Fibroblast of lung (primary cell): ENCODE measurements around the gene CLEC4D. TPM values are rescaled to one million over a fixed set of nuclear protein-coding genes. Genes with fewer than 3 reads are reported as not detected.

Experiments used
- DNase-seq, 2 donors: peaks; one replicate each; pipeline versions ENCODE4 v3.0.0 to v3.0.0-alpha.2; 2010; ENCODE audit warnings: low read depth in 2 of 2
- H2AFZ ChIP-seq: 2 replicates; pipeline ENCODE4 v1.5.1; 2012; ENCODE audit warnings: low read length, control low read depth, inconsistent platforms
- H3K27ac ChIP-seq: 2 replicates; pipeline ENCODE4 v1.5.1; 2011; ENCODE audit warnings: low read length, control low read depth; ENCODE audit not compliant: insufficient read depth
- H3K27me3 ChIP-seq: 2 replicates; pipeline ENCODE4 v1.5.1; 2011; ENCODE audit warnings: mild to moderate bottlenecking, low read length; ENCODE audit not compliant: control insufficient read depth, insufficient read depth
- H3K36me3 ChIP-seq: 2 replicates; pipeline ENCODE4 v1.5.1; 2011; ENCODE audit warnings: low read length; ENCODE audit not compliant: control insufficient read depth, insufficient read depth
- H3K4me1 ChIP-seq: 2 replicates; pipeline ENCODE4 v1.5.1; 2011; ENCODE audit warnings: low read length; ENCODE audit not compliant: control insufficient read depth, insufficient read depth; ENCODE audit errors: extremely low read depth
- H3K4me2 ChIP-seq: 2 replicates; pipeline ENCODE4 v1.5.1; 2011; ENCODE audit warnings: low read length, control low read depth; ENCODE audit not compliant: insufficient read depth; ENCODE audit errors: extremely low read depth
- H3K4me3 ChIP-seq, 4 experiments: fragments of 200-600 bp in 1 of 4; sonication (generic) in 1 of 4; replicated peaks in 1 of 4; 2 replicates each; pipeline ENCODE4 v1.5.1; 2011 to 2016; ENCODE audit warnings: low read length in 4 of 4, low read depth in 3 of 4, mild to moderate bottlenecking in 3 of 4, control low read depth in 2 of 4, inconsistent platforms in 1 of 4, mixed read lengths in 1 of 4; ENCODE audit not compliant: insufficient read depth in 1 of 4; ENCODE audit errors: control extremely low read depth in 1 of 4
- H3K79me2 ChIP-seq: 2 replicates; pipeline ENCODE4 v1.5.1; 2012; ENCODE audit warnings: mild to moderate bottlenecking, low read length, inconsistent platforms; ENCODE audit not compliant: control insufficient read depth, insufficient read depth
- H3K9ac ChIP-seq: 2 replicates; pipeline ENCODE4 v1.5.1; 2011; ENCODE audit warnings: mild to moderate bottlenecking, low read length, control low read depth; ENCODE audit not compliant: insufficient read depth
- H3K9me3 ChIP-seq: 2 replicates; pipeline ENCODE4 v1.5.1; 2012; ENCODE audit warnings: low read depth, low read length; ENCODE audit not compliant: control insufficient read depth, insufficient read depth
- H4K20me1 ChIP-seq: 2 replicates; pipeline ENCODE4 v1.5.1; 2011; ENCODE audit warnings: low read length; ENCODE audit not compliant: control insufficient read depth, insufficient read depth; ENCODE audit errors: extremely low read depth
- EZH2 ChIP-seq: IDR thresholded peaks from 2 replicates; pipeline ENCODE4 v1.5.1; 2012; ENCODE audit warnings: low read length, control low read depth, mild to moderate bottlenecking; ENCODE audit errors: missing control alignments
- polyA plus RNA-seq, 2 donors: library from polyadenylated mRNA; depleted of rRNA in 1 of 2; stranded (reverse) in 1 of 2; unstranded in 1 of 2; fragments of >200 nt; gene quantifications; 2 replicates each; pipeline ENCODE4 v1.2.1, GENCODE V29; 2011 to 2012; ENCODE audit warnings: missing spikeins in 1 of 2
- total RNA-seq: library from RNA; depleted of rRNA; stranded (reverse); fragments of >200 nt; gene quantifications from 2 replicates; pipeline ENCODE4 v1.2.1, GENCODE V29; 2014
- TF ChIP-seq, protein P1 (sequence below), 2 donors: IDR thresholded peaks in 1 of 2; conservative IDR thresholded peaks in 1 of 2; 1 replicate in 1 of 2; 2 replicates in 1 of 2; pipeline ENCODE4 v1.5.1; 2011 to 2012; ENCODE audit warnings: low read length in 2 of 2, control low read depth in 1 of 2, inconsistent platforms in 1 of 2, low read depth in 1 of 2, mild to moderate bottlenecking in 1 of 2

Gene CLEC4D
- total and polyA plus RNA-seq, 2 donors (not counting 1 experiment from before 2014, with no cell fraction given), result not detected

DNA sequence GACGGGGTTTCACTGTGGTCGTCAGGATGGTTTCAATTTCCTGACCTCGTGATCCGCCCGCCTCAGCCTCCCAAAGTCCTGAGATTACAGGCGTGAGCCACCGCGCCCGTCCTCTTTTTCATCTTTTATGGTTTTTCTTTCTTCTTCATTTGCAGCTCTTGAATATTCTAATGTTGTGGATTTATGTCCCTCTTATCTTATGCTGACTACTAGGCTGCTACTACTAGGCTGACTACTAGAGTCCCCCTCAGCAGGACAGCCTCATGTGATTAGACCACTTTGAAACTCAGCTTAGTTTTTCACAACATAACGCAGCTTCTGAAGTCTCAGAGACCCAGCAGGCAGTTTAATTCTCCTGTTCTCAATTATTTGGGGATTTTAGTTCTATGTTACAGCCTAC, 28.3 kb downstream of the CLEC4D start:
- H3K9me3 ChIP-seq, result no peaks in the 10 kb centered on the region
- H3K36me3 ChIP-seq, result no peaks in the 10 kb centered on the region
- no peak overlapping the region for H3K9ac ChIP-seq
- H3K4me3 ChIP-seq, result no peak overlapping the region
- no peaks in the 10 kb centered on the region for H3K27me3 ChIP-seq
- no peaks in the 10 kb centered on the region for H3K4me1 ChIP-seq
- no peak overlapping the region for H3K4me2 ChIP-seq
- H4K20me1 ChIP-seq, result no peaks in the 10 kb centered on the region
- DNase-seq, result no peak
- no peak overlapping the region for H2AFZ ChIP-seq
- no peak overlapping the region for H3K27ac ChIP-seq
- H3K79me2 ChIP-seq, result no peaks in the 10 kb centered on the region
- no peak for TF ChIP-seq EZH2
- TF ChIP-seq, protein P1, sequence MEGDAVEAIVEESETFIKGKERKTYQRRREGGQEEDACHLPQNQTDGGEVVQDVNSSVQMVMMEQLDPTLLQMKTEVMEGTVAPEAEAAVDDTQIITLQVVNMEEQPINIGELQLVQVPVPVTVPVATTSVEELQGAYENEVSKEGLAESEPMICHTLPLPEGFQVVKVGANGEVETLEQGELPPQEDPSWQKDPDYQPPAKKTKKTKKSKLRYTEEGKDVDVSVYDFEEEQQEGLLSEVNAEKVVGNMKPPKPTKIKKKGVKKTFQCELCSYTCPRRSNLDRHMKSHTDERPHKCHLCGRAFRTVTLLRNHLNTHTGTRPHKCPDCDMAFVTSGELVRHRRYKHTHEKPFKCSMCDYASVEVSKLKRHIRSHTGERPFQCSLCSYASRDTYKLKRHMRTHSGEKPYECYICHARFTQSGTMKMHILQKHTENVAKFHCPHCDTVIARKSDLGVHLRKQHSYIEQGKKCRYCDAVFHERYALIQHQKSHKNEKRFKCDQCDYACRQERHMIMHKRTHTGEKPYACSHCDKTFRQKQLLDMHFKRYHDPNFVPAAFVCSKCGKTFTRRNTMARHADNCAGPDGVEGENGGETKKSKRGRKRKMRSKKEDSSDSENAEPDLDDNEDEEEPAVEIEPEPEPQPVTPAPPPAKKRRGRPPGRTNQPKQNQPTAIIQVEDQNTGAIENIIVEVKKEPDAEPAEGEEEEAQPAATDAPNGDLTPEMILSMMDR (conservative IDR thresholded peaks at IDR 0.05 in 1 of 2, IDR thresholded peaks at IDR 0.05 in 1 of 2; ENCODE audit: low read depth in 1 of 2, low read length in 2 of 2), result no peak

DNA sequence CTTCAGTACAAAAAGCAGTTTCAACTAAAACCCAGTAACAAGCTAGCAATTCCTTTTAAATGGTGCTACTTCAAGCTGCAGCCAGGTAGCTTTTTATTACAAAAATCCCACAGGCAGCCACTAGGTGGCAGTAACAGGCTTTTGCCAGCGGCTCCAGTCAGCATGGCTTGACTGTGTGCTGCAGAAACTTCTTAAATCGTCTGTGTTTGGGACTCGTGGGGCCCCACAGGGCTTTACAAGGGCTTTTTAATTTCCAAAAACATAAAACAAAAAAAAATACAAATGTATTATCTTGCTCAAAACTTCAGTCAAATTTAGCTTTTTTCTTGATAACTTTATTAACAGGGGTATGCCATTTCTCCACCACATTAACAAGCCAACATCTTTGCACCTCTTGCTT, 31.0 kb downstream of the CLEC4D start:
- TF ChIP-seq EZH2, result no peak
- TF ChIP-seq, protein P1 (conservative IDR thresholded peaks at IDR 0.05 in 1 of 2, IDR thresholded peaks at IDR 0.05 in 1 of 2; ENCODE audit: low read depth in 1 of 2, low read length in 2 of 2), result peak; percentile 88 to 89
- H3K36me3 ChIP-seq, result no peaks in the 10 kb centered on the region
- H3K4me2 ChIP-seq, result no peak overlapping the region
- H4K20me1 ChIP-seq, result no peaks in the 10 kb centered on the region
- no peak overlapping the region for H2AFZ ChIP-seq
- no peaks in the 10 kb centered on the region for H3K4me1 ChIP-seq
- peak overlapping the region in 1 of 4 experiments; percentile 26 for H3K4me3 ChIP-seq
- no peak overlapping the region for H3K27ac ChIP-seq
- H3K27me3 ChIP-seq, result no peaks in the 10 kb centered on the region
- H3K9me3 ChIP-seq, result no peaks in the 10 kb centered on the region
- peak; percentile 43 to 72 for DNase-seq
- no peak overlapping the region for H3K9ac ChIP-seq
- H3K79me2 ChIP-seq, result no peaks in the 10 kb centered on the region

DNA sequence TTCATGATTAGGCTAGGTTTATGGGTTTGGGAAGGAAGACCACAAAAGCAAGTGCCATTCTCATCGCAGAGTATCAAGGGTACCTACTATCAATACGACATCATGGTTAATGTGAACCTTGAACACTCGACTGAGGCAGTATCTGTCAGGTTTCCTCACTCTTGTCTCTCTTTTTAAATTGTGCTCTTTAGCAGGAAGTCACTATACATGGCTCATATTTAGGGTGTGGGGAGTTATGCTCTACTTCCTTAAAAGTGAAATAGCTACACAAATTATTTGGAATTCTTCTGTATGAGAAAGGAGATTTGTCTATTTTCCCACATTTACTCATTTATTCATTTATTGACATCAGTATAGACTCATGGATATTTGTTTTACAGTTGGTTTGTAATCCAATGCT, 33.3 kb downstream of the CLEC4D start:
- DNase-seq, result no peak
- Histone ChIP-seq H3K4me2 (no peak overlapping the region), H3K4me3 (no peak overlapping the region), H4K20me1 (no peaks in the 10 kb centered on the region), H3K79me2 (no peaks in the 10 kb centered on the region), H2AFZ (no peak overlapping the region), H3K4me1 (no peaks in the 10 kb centered on the region), H3K9ac (no peak overlapping the region), H3K9me3 (no peaks in the 10 kb centered on the region), H3K36me3 (no peaks in the 10 kb centered on the region), H3K27me3 (no peaks in the 10 kb centered on the region), H3K27ac (no peak overlapping the region)
- no peak for TF ChIP-seq EZH2
- TF ChIP-seq, protein P1 (conservative IDR thresholded peaks at IDR 0.05 in 1 of 2, IDR thresholded peaks at IDR 0.05 in 1 of 2; ENCODE audit: low read depth in 1 of 2, low read length in 2 of 2), result no peak
